22Rv1 (cell line): ENCODE measurements around the gene GDI2.

ENCODE experiments used
- ZFX ChIP-seq: fragments of 450-650 bp; IDR thresholded peaks from 2 replicates; pipeline ENCODE4 v1.6.1; 2017; ENCODE audit warnings: antibody characterized with exemption, borderline replicate concordance
- TF ChIP-seq, protein P1 (sequence below): fragments of 450-650 bp; IDR thresholded peaks from 2 replicates; pipeline ENCODE4 v1.5.1; 2017; ENCODE audit warnings: mild to moderate bottlenecking

DNA sequence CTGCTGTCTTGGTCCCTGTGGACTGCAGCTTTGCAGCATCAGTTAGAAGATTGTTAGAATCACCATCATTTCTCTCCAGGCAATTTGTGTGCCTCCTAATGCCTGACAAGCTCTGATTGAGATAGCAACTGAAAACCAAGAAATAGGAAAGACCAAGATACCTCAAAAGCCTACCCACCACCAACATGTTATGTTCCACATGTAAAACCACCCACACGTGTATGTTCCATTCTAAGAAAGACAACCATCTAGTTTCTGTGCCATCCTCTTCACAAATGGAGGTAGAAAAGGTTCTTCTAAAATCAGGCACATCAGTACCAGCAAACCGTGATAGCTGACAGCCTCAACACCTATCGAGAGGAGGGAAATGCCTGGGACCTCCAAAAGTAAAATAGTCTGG lies 81.7 kb downstream of the GDI2 start:
- TF ChIP-seq, protein P1, sequence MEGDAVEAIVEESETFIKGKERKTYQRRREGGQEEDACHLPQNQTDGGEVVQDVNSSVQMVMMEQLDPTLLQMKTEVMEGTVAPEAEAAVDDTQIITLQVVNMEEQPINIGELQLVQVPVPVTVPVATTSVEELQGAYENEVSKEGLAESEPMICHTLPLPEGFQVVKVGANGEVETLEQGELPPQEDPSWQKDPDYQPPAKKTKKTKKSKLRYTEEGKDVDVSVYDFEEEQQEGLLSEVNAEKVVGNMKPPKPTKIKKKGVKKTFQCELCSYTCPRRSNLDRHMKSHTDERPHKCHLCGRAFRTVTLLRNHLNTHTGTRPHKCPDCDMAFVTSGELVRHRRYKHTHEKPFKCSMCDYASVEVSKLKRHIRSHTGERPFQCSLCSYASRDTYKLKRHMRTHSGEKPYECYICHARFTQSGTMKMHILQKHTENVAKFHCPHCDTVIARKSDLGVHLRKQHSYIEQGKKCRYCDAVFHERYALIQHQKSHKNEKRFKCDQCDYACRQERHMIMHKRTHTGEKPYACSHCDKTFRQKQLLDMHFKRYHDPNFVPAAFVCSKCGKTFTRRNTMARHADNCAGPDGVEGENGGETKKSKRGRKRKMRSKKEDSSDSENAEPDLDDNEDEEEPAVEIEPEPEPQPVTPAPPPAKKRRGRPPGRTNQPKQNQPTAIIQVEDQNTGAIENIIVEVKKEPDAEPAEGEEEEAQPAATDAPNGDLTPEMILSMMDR: no peak
- TF ChIP-seq ZFX: no peak
